Skeletal muscle satellite cell (primary cell): ENCODE measurements around the gene GALP. TPM values are rescaled to one million over a fixed set of nuclear protein-coding genes. Genes with fewer than 3 reads are reported as not detected.

ENCODE experiments used
- H3K27me3 ChIP-seq: 2 replicates; pipeline ENCODE4 v1.7.0; 2013; ENCODE audit warnings: low read length; ENCODE audit not compliant: control insufficient read depth, insufficient read depth
- H3K36me3 ChIP-seq: 2 replicates; pipeline ENCODE4 v1.7.0; 2013; ENCODE audit warnings: mild to moderate bottlenecking, control low read depth, low read length; ENCODE audit not compliant: insufficient read depth
- H3K4me1 ChIP-seq: 2 replicates; pipeline ENCODE4 v1.7.0; 2013; ENCODE audit warnings: low read length; ENCODE audit not compliant: control insufficient read depth, insufficient read depth
- H3K4me2 ChIP-seq: 2 replicates; pipeline ENCODE4 v1.7.0; 2013; ENCODE audit warnings: mild to moderate bottlenecking, low read length
- H3K4me3 ChIP-seq: 2 replicates; pipeline ENCODE4 v1.7.0; 2013; ENCODE audit warnings: low read length
- H3K9ac ChIP-seq: 2 replicates; pipeline ENCODE4 v1.7.0; 2013; ENCODE audit warnings: mild to moderate bottlenecking, low read depth, low read length, moderate library complexity
- H3K9me3 ChIP-seq: replicated peaks from 2 replicates; pipeline ENCODE4 v1.7.0; 2013; ENCODE audit warnings: mild to moderate bottlenecking, control low read depth, low read length
- small RNA-seq: library from RNA; depleted of rRNA; stranded (forward); fragments of <200 nt; gene quantifications from one replicate; pipeline ENCODE3, GENCODE V24; 2012

The GALP gene

GRCh38 chr19:56223481-56223880 is 47.7 kb downstream of the GALP start:
- Histone ChIP-seq H3K9me3 (no peaks in the 10 kb centered on the region), H3K4me3 (no peak overlapping the region), H3K27me3 (no peaks in the 10 kb centered on the region), H3K4me1 (no peaks in the 10 kb centered on the region), H3K9ac (no peak overlapping the region), H3K4me2 (no peak overlapping the region), H3K36me3 (no peaks in the 10 kb centered on the region)

Small RNA genes within 50 kb of the gene (small RNA-seq; reads per million reads assigned to genes)
- not detected for gene AC024580.2
